Gastrocnemius medialis (tissue), 4 donors: Measurements from ENCODE around the gene MYO18B. TPM values are rescaled to one million over a fixed set of nuclear protein-coding genes. Genes with fewer than 3 reads are reported as not detected.

Source experiments
- ATAC-seq, 2 donors: fragments of 150-250 bp; one replicate each; pipeline ENCODE4 v1.9.1; 2016
- DNase-seq, 2 donors: peaks; one replicate each; pipeline ENCODE4 v3.0.0-alpha.2; 2019
- H3K27ac ChIP-seq, 4 donors: fragments of 200-600 bp; sonication (generic); 1 replicate in 1 of 4; 2 replicates in 3 of 4; pipeline ENCODE4 v1.5.1; 2016 to 2018; ENCODE audit warnings: mild to moderate bottlenecking in 2 of 4, moderate library complexity in 1 of 4
- H3K27me3 ChIP-seq, 3 donors: fragments of 200-600 bp; sonication (generic) in 2 of 3; 1 replicate in 1 of 3; 2 replicates in 2 of 3; pipeline versions ENCODE4 v1.5.1 to v1.6.0; 2016 to 2019; ENCODE audit warnings: mild to moderate bottlenecking in 1 of 3, moderate library complexity in 1 of 3
- H3K36me3 ChIP-seq, 2 donors: fragments of 200-600 bp; sonication (generic) in 1 of 2; one replicate each; pipeline ENCODE4 v1.5.1; 2017 to 2018
- H3K4me1 ChIP-seq, 2 donors: fragments of 200-600 bp; sonication (generic) in 1 of 2; one replicate each; pipeline ENCODE4 v1.5.1; 2016 to 2017; ENCODE audit warnings: mild to moderate bottlenecking in 2 of 2
- H3K4me3 ChIP-seq, 4 donors: fragments of 200-600 bp; sonication (generic) in 3 of 4; 1 replicate in 1 of 4; 2 replicates in 3 of 4; pipeline ENCODE4 v1.5.1; 2016 to 2019; ENCODE audit warnings: mild to moderate bottlenecking in 2 of 4
- H3K9me3 ChIP-seq, 3 donors: fragments of 200-600 bp; sonication (generic) in 2 of 3; 1 replicate in 1 of 3; 2 replicates in 2 of 3; pipeline ENCODE4 v1.5.1; 2016 to 2019
- POLR2A ChIP-seq, 2 donors: fragments of 450-650 bp; IDR thresholded peaks; one replicate each; pipeline ENCODE4 v1.6.1; 2017; ENCODE audit warnings: antibody characterized with exemption in 2 of 2, mild to moderate bottlenecking in 2 of 2, moderate library complexity in 2 of 2
- in situ Hi-C, 4 donors: fragments of 200-750 bp; cut with MboI; loops; one replicate each; pipeline versions ENCODE4 v1.15.0 to v1.8.0; 2017; ENCODE audit warnings: low sequenced_read_pairs in 4 of 4
- intact Hi-C: fragments of 100-400 bp; cut with DNase I; formaldehyde crosslinking; loops from one replicate; pipeline ENCODE4 v1.15.1; 2023; ENCODE audit warnings: low total_unique reads
- total RNA-seq, 4 donors: library from RNA; depleted of rRNA; stranded (reverse); fragments of >200 nt; gene quantifications; one replicate each; pipeline versions ENCODE4 v1.1.0 to v1.2.3, GENCODE V29; 2016
- TF ChIP-seq, protein P1 (sequence below), 5 experiments: fragments of 450-650 bp in 3 of 5; fragments of 200-600 bp in 2 of 5; sonication (generic) in 2 of 5; IDR thresholded peaks in 4 of 5; conservative IDR thresholded peaks in 1 of 5; 1 replicate in 4 of 5; 2 replicates in 1 of 5; pipeline ENCODE4 v1.5.1; 2016 to 2019; ENCODE audit warnings: antibody characterized with exemption in 5 of 5, mild to moderate bottlenecking in 3 of 5, moderate library complexity in 3 of 5

Gene MYO18B
- total RNA-seq, 4 donors from 2014 or later = 273 to 408 (median 362) TPM

DNA sequence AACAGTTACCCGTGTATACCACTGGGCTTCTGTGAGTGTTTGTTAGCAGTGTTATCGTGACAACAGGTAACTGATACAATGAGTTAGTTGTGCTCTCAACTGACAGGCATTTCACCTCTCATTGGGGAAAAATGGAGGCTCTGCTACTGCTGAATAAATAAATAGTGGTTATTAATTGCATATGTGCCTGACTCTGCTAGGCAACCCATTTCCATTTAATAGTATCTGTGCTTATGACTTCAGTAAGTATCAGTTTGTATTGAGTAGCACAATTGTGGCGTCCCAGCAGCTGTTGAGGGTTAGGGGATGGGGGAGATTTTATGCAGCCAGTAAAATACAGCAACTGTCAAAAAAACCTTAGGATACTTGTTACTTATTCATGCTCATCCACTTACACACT is 303.9 kb downstream of the MYO18B start:
- intact Hi-C loops = no loop called here
- no peak for ATAC-seq
- in situ Hi-C loops = no loop called here
- no peak for DNase-seq
- TF ChIP-seq POLR2A (IDR thresholded peaks at IDR 0.05) = no peak
- TF ChIP-seq, protein P1, sequence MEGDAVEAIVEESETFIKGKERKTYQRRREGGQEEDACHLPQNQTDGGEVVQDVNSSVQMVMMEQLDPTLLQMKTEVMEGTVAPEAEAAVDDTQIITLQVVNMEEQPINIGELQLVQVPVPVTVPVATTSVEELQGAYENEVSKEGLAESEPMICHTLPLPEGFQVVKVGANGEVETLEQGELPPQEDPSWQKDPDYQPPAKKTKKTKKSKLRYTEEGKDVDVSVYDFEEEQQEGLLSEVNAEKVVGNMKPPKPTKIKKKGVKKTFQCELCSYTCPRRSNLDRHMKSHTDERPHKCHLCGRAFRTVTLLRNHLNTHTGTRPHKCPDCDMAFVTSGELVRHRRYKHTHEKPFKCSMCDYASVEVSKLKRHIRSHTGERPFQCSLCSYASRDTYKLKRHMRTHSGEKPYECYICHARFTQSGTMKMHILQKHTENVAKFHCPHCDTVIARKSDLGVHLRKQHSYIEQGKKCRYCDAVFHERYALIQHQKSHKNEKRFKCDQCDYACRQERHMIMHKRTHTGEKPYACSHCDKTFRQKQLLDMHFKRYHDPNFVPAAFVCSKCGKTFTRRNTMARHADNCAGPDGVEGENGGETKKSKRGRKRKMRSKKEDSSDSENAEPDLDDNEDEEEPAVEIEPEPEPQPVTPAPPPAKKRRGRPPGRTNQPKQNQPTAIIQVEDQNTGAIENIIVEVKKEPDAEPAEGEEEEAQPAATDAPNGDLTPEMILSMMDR (IDR thresholded peaks at IDR 0.05 in 4 of 5, conservative IDR thresholded peaks at IDR 0.05 in 1 of 5) = no peak
- Histone ChIP-seq H3K27me3 (no peaks in the 10 kb centered on the region), H3K9me3 (no peaks in the 10 kb centered on the region), H3K36me3 (no peaks in the 10 kb centered on the region), H3K4me3 (no peak overlapping the region), H3K4me1 (peaks cover 6 to 20% of the 10 kb centered on the region in 2 donors), H3K27ac (no peak overlapping the region)

DNA sequence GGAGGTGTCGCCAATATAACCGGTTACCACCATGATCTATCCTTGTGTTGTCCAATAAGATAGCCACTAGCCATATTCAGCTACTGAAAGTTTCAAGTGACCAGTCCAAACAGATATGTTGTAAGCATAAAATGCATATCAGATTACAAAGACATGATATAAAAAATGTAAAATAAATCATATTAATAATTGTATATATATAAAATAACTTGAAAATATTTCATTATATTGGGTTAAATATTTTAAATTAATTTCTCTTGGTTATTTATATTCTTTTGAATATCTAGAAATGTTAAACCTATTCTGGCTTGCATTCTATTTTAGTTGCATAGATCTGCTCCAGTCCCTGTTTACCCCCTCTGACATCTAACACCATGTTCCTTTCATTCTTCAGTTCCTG is 305.5 kb downstream of the MYO18B start:
- intact Hi-C loops = no loop called here

DNA sequence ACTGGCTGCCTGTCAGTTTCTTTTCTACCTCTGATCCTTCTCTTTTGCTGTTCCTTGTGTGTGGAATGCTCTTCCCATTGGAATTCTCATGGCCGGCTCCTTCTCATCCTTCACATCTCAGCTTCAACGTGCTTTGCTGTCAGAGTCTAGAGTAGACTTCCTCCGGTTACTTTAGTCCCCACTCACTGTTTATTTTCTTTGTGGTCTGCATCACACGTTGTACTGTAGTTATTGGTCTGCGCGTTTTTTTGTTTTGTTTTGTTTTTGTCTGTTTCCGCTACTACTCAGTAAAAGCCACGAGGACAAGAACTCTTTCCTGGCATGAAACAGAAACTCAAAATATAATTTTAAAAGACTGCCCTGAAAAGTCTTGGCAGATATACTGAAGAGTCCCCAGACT is 305.9 kb downstream of the MYO18B start:
- Histone ChIP-seq H3K27ac (no peak overlapping the region), H3K4me1 (peaks cover 1 to 3% of the 10 kb centered on the region in 2 donors), H3K27me3 (no peaks in the 10 kb centered on the region), H3K9me3 (no peaks in the 10 kb centered on the region), H3K4me3 (no peak overlapping the region), H3K36me3 (no peaks in the 10 kb centered on the region)
- ATAC-seq = no peak
- in situ Hi-C loops (no loop called here), intact Hi-C loops (no loop called here)
- no peak for DNase-seq
- TF ChIP-seq, protein P1 (IDR thresholded peaks at IDR 0.05 in 4 of 5, conservative IDR thresholded peaks at IDR 0.05 in 1 of 5) = no peak
- no peak for TF ChIP-seq POLR2A (IDR thresholded peaks at IDR 0.05)

More for the DNA sequence above, 305.5 kb downstream of the MYO18B start:
- no peaks in the 10 kb centered on the region for H3K36me3 ChIP-seq
- TF ChIP-seq POLR2A (IDR thresholded peaks at IDR 0.05) = no peak
- TF ChIP-seq, protein P1 (IDR thresholded peaks at IDR 0.05 in 4 of 5, conservative IDR thresholded peaks at IDR 0.05 in 1 of 5) = no peak
- H3K27me3 ChIP-seq = no peaks in the 10 kb centered on the region
- no peak for DNase-seq
- no peak overlapping the region for H3K27ac ChIP-seq
- H3K4me1 ChIP-seq = peaks cover 5 to 6% of the 10 kb centered on the region in 2 donors
- no peaks in the 10 kb centered on the region for H3K9me3 ChIP-seq
- no peak overlapping the region for H3K4me3 ChIP-seq
- no peak for ATAC-seq
- in situ Hi-C loops = no loop called here

DNA sequence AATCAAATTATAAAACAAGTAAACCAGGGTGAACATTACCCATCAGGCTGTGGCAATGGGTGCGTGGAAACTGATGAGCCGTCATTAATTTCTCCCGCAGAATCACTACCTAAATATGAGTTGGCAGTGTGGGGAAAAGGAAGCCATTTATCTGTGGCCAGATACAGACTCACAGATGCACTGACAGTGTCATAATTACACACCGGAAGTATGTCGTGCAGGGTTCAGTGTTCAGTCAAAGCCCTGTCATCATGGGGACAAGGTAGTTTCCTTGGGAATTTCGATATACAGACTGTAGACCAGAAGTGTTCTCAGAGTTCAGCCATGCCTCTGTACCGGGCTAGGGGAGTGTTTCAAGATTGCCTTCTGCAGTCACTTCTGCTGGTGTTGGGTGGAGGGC is 308.1 kb downstream of the MYO18B start:
- DNase-seq (no peak), ATAC-seq (no peak)
- in situ Hi-C loops = no loop called here
- Histone ChIP-seq H3K4me1 (no peaks in the 10 kb centered on the region), H3K36me3 (no peaks in the 10 kb centered on the region), H3K27ac (no peak overlapping the region), H3K9me3 (no peaks in the 10 kb centered on the region), H3K4me3 (no peak overlapping the region), H3K27me3 (no peaks in the 10 kb centered on the region)
- TF ChIP-seq, protein P1 (IDR thresholded peaks at IDR 0.05 in 4 of 5, conservative IDR thresholded peaks at IDR 0.05 in 1 of 5) = no peak
- TF ChIP-seq POLR2A (IDR thresholded peaks at IDR 0.05) = no peak
- intact Hi-C loops = no loop called here

DNA sequence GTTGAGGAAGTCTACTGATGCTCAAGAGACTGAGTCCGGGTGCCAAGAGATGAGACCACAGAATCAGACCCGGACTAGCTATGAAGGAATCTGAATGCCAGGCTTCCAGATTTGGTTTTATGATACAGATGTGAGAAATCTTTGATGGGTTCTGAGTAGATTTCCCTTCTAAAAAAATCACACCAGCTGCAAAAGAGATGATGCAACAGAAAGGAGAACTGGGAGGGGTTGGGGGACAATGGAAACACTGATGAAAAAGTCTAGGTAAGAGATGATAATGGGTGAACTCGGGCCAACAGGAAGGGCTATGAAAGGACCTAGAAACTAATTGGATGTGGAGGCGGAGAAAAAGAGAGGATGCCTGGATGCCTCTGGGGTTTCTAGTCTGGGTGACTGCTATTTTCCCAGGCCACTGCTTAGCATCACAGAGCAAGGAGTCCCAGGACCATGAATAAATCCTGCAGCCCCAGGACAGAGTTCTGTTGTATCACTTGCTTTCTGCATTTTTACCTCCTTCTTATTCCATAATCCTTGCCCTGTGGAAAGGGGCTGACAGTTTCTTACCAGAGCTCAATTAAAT is 311.8 kb downstream of the MYO18B start:
- ATAC-seq (no peak), DNase-seq (no peak)
- intact Hi-C loops = no loop called here
- in situ Hi-C loops = no loop called here
- H3K27ac ChIP-seq = no peak overlapping the region
- H3K27me3 ChIP-seq = no peaks in the 10 kb centered on the region
- TF ChIP-seq POLR2A (IDR thresholded peaks at IDR 0.05) = no peak
- TF ChIP-seq, protein P1 (IDR thresholded peaks at IDR 0.05 in 4 of 5, conservative IDR thresholded peaks at IDR 0.05 in 1 of 5) = no peak
- H3K9me3 ChIP-seq = no peaks in the 10 kb centered on the region
- no peaks in the 10 kb centered on the region for H3K4me1 ChIP-seq
- peaks cover 0 to 20% of the 10 kb centered on the region in 2 donors for H3K36me3 ChIP-seq
- H3K4me3 ChIP-seq = no peak overlapping the region
